Activated CD4-positive, alpha-beta T cell treated with anti-CD3 and anti-CD28 coated beads, Interleukin-2, amount 10 ng/mL, durations not matched to agents 7 days and 5 days (primary cell): ENCODE data around the gene ARID3B. TPM values are rescaled to one million over a fixed set of nuclear protein-coding genes. Genes with fewer than 3 reads are reported as not detected.

Source experiments
- total RNA-seq, 2 experiments: library from RNA; stranded (reverse); gene quantifications; one replicate each; pipeline ENCODE4 v1.2.3, GENCODE V29; 2021

ARID3B gene
- total RNA-seq, 2 experiments from 2014 or later, result 28.3 to 29.0 TPM

Other genes with a start within 250 kb of the ARID3B start
- gene CYP11A1, start 173.6 kb upstream of the ARID3B start, total RNA-seq, result not detected
- gene SEMA7A, start 107.3 kb upstream of the ARID3B start, total RNA-seq, result 1 to 10 TPM; 2.7 to 3.5 TPM
- 10 to 100 TPM; 52.2 to 53.7 TPM for gene UBL7, start 80.1 kb upstream of the ARID3B start, total RNA-seq
- 100 to 1,000 TPM; 126 to 134 TPM for gene CLK3, start 74.6 kb downstream of the ARID3B start, total RNA-seq
- 10 to 100 TPM; 34.9 to 41.1 TPM for gene EDC3, start 154.8 kb downstream of the ARID3B start, total RNA-seq
- 1 to 10 TPM; 2.2 to 2.9 TPM for gene CYP1A1, start 184.3 kb downstream of the ARID3B start, total RNA-seq
- not detected for gene CYP1A2, start 207.6 kb downstream of the ARID3B start, total RNA-seq
- gene CSK, start 240.9 kb downstream of the ARID3B start, total RNA-seq, result 100 to 1,000 TPM; 315 to 348 TPM